Middle frontal gyrus (tissue), 1 donor: ENCODE data around the gene BRF1.

ENCODE experiments used
- DNase-seq: peaks from one replicate; pipeline ENCODE4 v3.0.0-alpha.2; 2015; ENCODE audit warnings: low spot score; ENCODE audit errors: extremely low spot score

Gene BRF1

DNA sequence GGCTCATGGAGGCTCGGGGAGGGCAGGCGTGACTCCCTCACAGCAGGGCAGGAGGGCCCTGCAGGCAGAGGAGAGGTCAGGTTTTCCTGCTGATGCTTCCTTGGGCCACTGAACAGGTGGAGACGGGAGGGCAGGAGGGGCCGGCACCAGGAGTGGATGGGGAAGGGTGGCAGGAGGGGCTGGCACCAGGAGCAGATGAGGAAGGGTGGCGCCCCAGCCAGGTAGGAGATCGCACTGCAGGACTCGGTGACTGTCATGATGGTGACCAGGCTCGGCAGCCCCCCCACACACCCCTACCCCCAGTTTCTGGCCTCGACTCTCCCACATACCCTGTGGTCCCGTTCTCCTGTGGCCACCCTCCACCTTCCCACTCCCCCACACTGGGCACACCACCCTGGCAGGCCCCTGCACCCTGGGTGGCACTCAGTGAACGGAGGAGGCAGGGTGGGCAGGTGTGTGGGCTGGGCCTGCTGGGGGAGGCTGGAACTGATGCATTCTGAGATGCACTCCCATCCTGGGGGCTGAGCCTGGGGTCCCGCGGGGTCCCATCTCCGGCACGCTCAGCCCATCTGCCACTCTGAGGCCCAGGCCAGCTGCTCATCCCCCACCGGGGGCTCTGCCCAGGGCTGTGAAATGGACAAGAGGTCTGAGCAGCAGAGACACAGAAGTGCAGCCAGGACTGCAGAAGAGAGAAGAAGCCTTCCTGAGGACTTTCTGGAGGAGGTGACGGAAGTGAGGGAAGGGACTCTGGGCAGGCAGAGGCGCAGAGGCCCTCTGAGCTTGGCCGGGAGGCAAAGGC, 122.5 kb downstream of the BRF1 start:
- no peak for DNase-seq

- DNase-seq = no peak
These were observed 123.7 kb downstream of the BRF1 start for GRCh38 chr14:105177082-105177481.

GRCh38 chr14:105176513-105176912, 124.3 kb downstream of the BRF1 start:
- no peak for DNase-seq

GRCh38 chr14:105173901-105174894, 126.6 kb downstream of the BRF1 start:
- DNase-seq = no peak

- DNase-seq = no peak
These were observed 127.7 kb downstream of the BRF1 start for GRCh38 chr14:105173145-105173544.

GRCh38 chr14:105172476-105172875, 128.3 kb downstream of the BRF1 start:
- DNase-seq = no peak

DNA sequence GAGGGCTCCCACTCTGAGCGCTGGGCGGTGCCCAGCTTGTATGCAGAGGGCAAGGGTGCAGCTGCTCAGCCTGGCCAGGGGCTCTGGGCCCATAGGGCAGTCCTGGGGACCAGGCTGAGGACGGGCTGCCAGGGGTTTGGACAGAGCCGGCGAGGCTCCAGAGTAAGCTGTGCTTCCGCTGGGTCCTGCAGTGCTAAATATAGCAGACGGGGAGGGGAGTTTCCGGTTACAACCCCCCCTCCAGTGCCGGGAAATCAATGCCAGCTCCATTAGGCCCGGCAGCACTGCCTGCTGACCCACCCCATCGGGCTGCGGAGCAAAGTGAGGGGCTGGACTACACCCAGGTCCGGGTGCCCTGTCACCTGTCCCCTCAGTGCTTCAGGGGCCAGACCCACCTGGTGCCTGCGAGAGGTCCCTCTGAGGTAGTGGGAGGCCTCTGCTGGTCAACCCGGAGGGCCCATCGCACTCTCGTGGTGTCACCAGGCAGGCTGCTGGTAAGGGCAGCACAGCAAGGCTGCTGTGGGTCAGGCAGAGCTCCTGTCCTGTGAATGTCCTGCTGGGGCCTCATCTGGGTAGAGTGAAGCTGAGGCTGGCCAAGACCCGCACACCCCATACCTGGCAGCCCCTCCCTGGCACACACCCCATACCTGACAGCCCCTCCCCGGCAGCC, 129.7 kb downstream of the BRF1 start:
- DNase-seq = no peak

GRCh38 chr14:105169776-105170655, 130.8 kb downstream of the BRF1 start:
- DNase-seq = no peak

- no peak for DNase-seq
These were observed 131.8 kb downstream of the BRF1 start for GRCh38 chr14:105168979-105169507.

DNA sequence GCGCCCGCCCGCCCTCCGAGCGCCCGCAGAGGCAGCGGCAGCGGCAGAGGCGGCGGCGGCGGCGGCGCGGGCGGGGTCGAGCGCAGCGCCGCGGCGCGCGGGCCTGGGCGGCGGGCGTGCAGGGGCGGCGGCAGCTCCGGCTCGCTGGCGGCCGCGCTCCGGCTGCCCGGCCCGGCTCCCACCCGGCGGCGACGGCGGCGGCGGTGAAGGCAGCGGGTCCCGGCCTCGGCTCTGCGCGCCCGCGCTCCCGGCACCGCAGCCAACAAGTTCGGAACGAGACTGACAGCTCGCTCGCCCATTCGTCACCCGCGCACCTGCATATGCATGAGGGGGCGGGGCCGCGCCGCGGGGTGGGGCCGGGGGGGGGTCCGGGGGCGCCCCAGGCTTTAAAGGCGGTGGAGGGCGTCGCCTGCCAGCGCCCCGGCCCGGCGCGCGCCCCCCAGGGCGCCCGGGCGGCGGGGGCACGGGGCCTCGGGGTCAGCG, 132.3 kb downstream of the BRF1 start, which contains the start of gene JAG2:
Gene JAG2, minus strand, starts transcription at position 281 of the 483 bp plus-strand sequence. CDS start 356 bp downstream, outside the sequence.
- DNase-seq = no peak

DNA sequence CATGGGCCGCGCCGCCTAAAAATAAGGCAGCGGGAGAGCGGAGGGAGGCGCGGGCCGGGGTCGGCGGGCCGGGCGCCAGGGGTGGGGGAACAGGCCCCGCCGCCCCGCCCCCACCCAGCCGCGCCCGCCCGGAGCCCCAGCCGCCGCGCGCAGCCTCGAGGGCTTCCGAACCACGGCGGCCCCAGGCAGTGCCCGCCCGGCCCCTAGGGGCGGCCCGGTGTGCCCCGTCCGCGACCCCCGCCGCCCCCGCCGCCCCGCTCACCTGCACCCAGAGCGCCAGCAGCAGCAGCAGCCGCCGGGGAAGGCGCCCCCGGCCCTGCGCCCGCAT, 132.7 kb downstream of the BRF1 start:
- no peak for DNase-seq

- DNase-seq = no peak
These were observed 133.3 kb downstream of the BRF1 start for GRCh38 chr14:105167303-105168092.

GRCh38 chr14:105166571-105167302, 134.1 kb downstream of the BRF1 start:
- DNase-seq = no peak

- DNase-seq = no peak
These were observed 134.9 kb downstream of the BRF1 start for GRCh38 chr14:105165761-105166485.

DNA sequence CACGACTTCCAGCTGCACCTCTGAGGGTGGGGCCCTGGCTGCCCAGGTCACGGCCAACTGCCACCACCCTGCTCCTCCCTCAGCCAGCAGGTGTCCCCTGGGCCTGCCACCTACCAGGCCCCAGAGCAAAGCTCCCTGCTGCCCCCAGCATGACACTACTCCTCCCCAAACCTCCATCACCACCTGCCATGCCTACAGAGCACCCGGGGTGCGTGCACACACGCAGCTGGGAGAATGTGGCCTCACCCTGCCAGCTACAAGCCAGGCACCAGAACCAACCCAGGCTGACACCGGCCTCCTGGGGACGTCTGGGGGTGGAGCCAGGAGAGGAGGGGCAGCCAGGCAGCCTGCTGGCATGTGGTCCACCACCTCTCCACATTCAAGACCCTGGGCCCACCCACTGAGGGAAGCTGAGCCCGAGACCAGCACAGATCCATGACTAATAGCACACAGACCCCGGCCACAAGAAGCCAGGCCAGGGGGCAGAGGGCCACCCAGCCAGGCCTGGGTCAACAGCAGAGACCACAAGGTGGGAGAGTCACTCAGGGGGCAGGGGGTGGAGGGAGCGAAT, 135.6 kb downstream of the BRF1 start:
- DNase-seq = no peak

- DNase-seq = no peak
These were observed 137.6 kb downstream of the BRF1 start for GRCh38 chr14:105163040-105163742.

DNA sequence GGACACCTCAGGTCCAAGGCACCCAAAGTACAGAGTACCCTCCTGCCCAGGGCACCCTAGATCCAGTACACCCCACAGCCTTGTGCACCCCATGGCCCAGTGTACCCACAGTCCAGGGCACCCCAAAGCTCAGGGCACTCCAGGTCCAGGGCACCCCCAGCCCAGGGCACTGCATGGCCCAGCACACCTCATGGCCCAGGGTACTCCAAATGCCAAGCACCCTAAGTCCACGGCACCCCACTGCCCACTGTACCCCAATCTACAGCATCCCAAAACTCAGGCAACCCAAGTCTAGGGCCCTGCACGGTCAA, 138.2 kb downstream of the BRF1 start:
- no peak for DNase-seq
